HepG2 (cell line): ENCODE data around the gene AUH. TPM values are rescaled to one million over a fixed set of nuclear protein-coding genes. Genes with fewer than 3 reads are reported as not detected.

ENCODE experiments used
- ATAC-seq: fragments of 200-7000 bp; cut with Tn5 transposase; 3 replicates; pipeline ENCODE4 v1.9.1; 2020; ENCODE audit warnings: mild to moderate bottlenecking, moderate library complexity
- BruUV-seq: library from RNA; stranded (reverse); fragments of 400-500 nt; replicated peaks from 2 replicates; lab custom pipeline; 2021; lab: Mats Ljungman, UMichigan
- CTCF ChIA-PET: fragments of 300-600 bp; formaldehyde crosslinking; extraction: SDS; loops from one replicate; lab custom pipeline; 2021; ENCODE audit warnings: low total read pairs, inconsistent platforms, low intra/inter-chr PET ratio; lab: Yijun Ruan, JAX
- POLR2A ChIA-PET: fragments of 350-600 bp; sonication (Branson Sonifier 250); formaldehyde crosslinking; loops from one replicate; lab custom pipeline; 2020; ENCODE audit warnings: antibody characterized with exemption, inconsistent platforms; lab: Yijun Ruan, JAX
- DNase-seq: peaks from one replicate; pipeline ENCODE4 v3.0.0-alpha.2; 2015; ENCODE audit warnings: low spot score
- FAIRE-seq: peaks from 3 replicates; lab custom pipeline; 2011; peaks lifted over from hg19 to GRCh38; lab: Jason Lieb, UNC
- H2AFZ ChIP-seq: one replicate; pipeline ENCODE4 v1.6.1; 2011; ENCODE audit warnings: low read length, inconsistent platforms
- H3K27ac ChIP-seq: fragments of 300-600 bp; 3 replicates; pipeline ENCODE4 v1.8.0; 2011; ENCODE audit warnings: mixed run types, mild to moderate bottlenecking, mixed read lengths, low read length, inconsistent platforms; ENCODE audit not compliant: insufficient read depth; ENCODE audit errors: extremely low read length
- H3K27me3 ChIP-seq, 2 experiments: fragments of 200-600 bp in 1 of 2; 2 replicates in 1 of 2; 3 replicates in 1 of 2; pipeline versions ENCODE4 v1.6.0 to v1.8.0; 2011; ENCODE audit warnings: low read length in 2 of 2, mild to moderate bottlenecking in 2 of 2, moderate library complexity in 2 of 2, inconsistent platforms in 1 of 2; ENCODE audit not compliant: insufficient read depth in 2 of 2, control insufficient read depth in 1 of 2
- H3K36me3 ChIP-seq, 2 experiments: fragments of 200-600 bp in 1 of 2; replicated peaks in 1 of 2; 2 replicates in 1 of 2; 3 replicates in 1 of 2; pipeline versions ENCODE4 v1.5.1 to v1.8.0; 2011; ENCODE audit warnings: low read length in 2 of 2, inconsistent platforms in 1 of 2; ENCODE audit not compliant: insufficient read depth in 2 of 2, control insufficient read depth in 1 of 2
- H3K4me1 ChIP-seq: 2 replicates; pipeline ENCODE4 v1.5.1; 2012; ENCODE audit warnings: low read length, inconsistent platforms; ENCODE audit not compliant: insufficient read depth
- H3K4me2 ChIP-seq: 2 replicates; pipeline ENCODE4 v1.6.0; 2011; ENCODE audit warnings: low read depth, low read length, inconsistent platforms
- H3K4me3 ChIP-seq, 3 experiments: fragments of 200-600 bp in 1 of 3; sonication (generic), shearing (Covaris generic) in 1 of 3; replicated peaks in 1 of 3; 2 replicates each; pipeline ENCODE4 v1.5.1; 2011 to 2016; ENCODE audit warnings: low read length in 3 of 3, inconsistent platforms in 2 of 3, low read depth in 2 of 3, mild to moderate bottlenecking in 2 of 3, control low read depth in 1 of 3, mixed read lengths in 1 of 3; ENCODE audit not compliant: insufficient read depth in 1 of 3
- H3K79me2 ChIP-seq: one replicate; pipeline ENCODE4 v1.6.1; 2011; ENCODE audit warnings: low read length, inconsistent platforms; ENCODE audit not compliant: insufficient read depth
- H3K9ac ChIP-seq: 2 replicates; pipeline ENCODE4 v1.6.0; 2011; ENCODE audit warnings: mild to moderate bottlenecking, low read depth, low read length, inconsistent platforms; ENCODE audit not compliant: insufficient read depth
- H3K9me3 ChIP-seq: 2 replicates; pipeline ENCODE4 v1.5.1; 2012; ENCODE audit warnings: mild to moderate bottlenecking, low read length
- H4K20me1 ChIP-seq: 2 replicates; pipeline ENCODE4 v1.6.0; 2011; ENCODE audit warnings: inconsistent platforms, mild to moderate bottlenecking, low read length, moderate library complexity; ENCODE audit not compliant: insufficient read depth
- EED ChIP-seq: sonication (generic); formaldehyde crosslinking; IDR thresholded peaks from 2 replicates; pipeline ENCODE4 v1.5.0; 2020; ENCODE audit warnings: mild to moderate bottlenecking, missing genetic modification reagents
- HIVEP1 ChIP-seq: sonication (generic); formaldehyde crosslinking; IDR thresholded peaks from 2 replicates; pipeline ENCODE4 v1.4.0; 2020; ENCODE audit warnings: mild to moderate bottlenecking, missing genetic modification reagents
- NBN ChIP-seq: fragments of 450-650 bp; conservative IDR thresholded peaks from 2 replicates; pipeline ENCODE4 v1.6.1; 2017
- PHB2 ChIP-seq: fragments of 450-650 bp; IDR thresholded peaks from 2 replicates; pipeline ENCODE4 v1.6.1; 2018; ENCODE audit not compliant: partially characterized antibody
- SYNCRIP ChIP-seq: fragments of 200-400 bp; formaldehyde crosslinking; IDR thresholded peaks from 2 replicates; pipeline ENCODE4 v1.6.1; 2018; ENCODE audit warnings: mild to moderate bottlenecking, low read depth, low read length; ENCODE audit not compliant: insufficient read depth
- TBL1XR1 ChIP-seq: fragments of 150-350 bp; IDR thresholded peaks from 2 replicates; pipeline ENCODE4 v1.6.1; 2014; ENCODE audit warnings: borderline replicate concordance, low read length; ENCODE audit not compliant: partially characterized antibody
- TCF7L2 ChIP-seq: IDR thresholded peaks from 2 replicates; pipeline ENCODE4 v1.6.1; 2011; ENCODE audit warnings: mild to moderate bottlenecking, low read depth, low read length, moderate library complexity
- ZNF33A ChIP-seq: sonication (generic); formaldehyde crosslinking; IDR thresholded peaks from 2 replicates; pipeline ENCODE4 v1.5.1; 2020; ENCODE audit warnings: missing genetic modification reagents, mild to moderate bottlenecking, moderate library complexity, borderline replicate concordance
- ZNF382 ChIP-seq: sonication (generic); formaldehyde crosslinking; IDR thresholded peaks from 2 replicates; pipeline ENCODE4 v1.5.0; 2020; ENCODE audit warnings: missing genetic modification reagents, mild to moderate bottlenecking, borderline replicate concordance
- ZNF747 ChIP-seq: sonication (generic); formaldehyde crosslinking; IDR thresholded peaks from 2 replicates; pipeline ENCODE4 v1.8.1; 2023; ENCODE audit warnings: missing genetic modification reagents, mild to moderate bottlenecking, borderline replicate concordance
- WGBS: methylation state at CpG from one replicate; pipeline ENCODE4 v1.1.6; 2017; ENCODE audit warnings: low lambda C conversion rate; 5-methylcytosine and 5-hydroxymethylcytosine counted together
- in situ Hi-C: cut with HindIII; loops from 2 replicates; pipeline ENCODE4 v1.10.0; 2017; ENCODE audit warnings: low pct_unique_long_range_greater_than_20kb; ENCODE audit not compliant: extremely low pct_ligation_motif_present
- intact Hi-C: fragments of 100-400 bp; cut with micrococcal nuclease; formaldehyde crosslinking; loops from one replicate; pipeline ENCODE4 v1.10.0; 2022; ENCODE audit not compliant: unreplicated experiment
- polyA plus RNA-seq, 8 experiments: library from polyadenylated mRNA; depleted of rRNA in 3 of 8; stranded (reverse) in 7 of 8; unstranded in 1 of 8; fragments of >200 nt; fragmentation: Illumina TruSeq in 4 of 8; extraction: Trizol in 4 of 8; gene quantifications; 2 replicates each; pipeline versions ENCODE4 v1.2.1 to v1.2.3, GENCODE V29; 2011 to 2016; ENCODE audit warnings: low read depth in 4 of 8, missing spikeins in 1 of 8, mixed read lengths in 1 of 8; ENCODE audit not compliant: insufficient read depth in 1 of 8
- total RNA-seq, 5 experiments: library from RNA; depleted of rRNA; stranded (reverse); fragments of >200 nt; fragmentation: Illumina TruSeq; extraction: Trizol; gene quantifications; 2 replicates each; pipeline ENCODE4 v1.2.3, GENCODE V29; 2016; ENCODE audit warnings: low read depth in 1 of 5
- TF ChIP-seq, protein P1 (sequence below): sonication (generic); formaldehyde crosslinking; IDR thresholded peaks from 2 replicates; pipeline ENCODE4 v1.4.0; 2020; ENCODE audit warnings: mild to moderate bottlenecking, missing genetic modification reagents
- TF ChIP-seq, protein P2 (sequence below): sonication (generic); formaldehyde crosslinking; IDR thresholded peaks from 2 replicates; pipeline ENCODE4 v1.4.0; 2020; ENCODE audit warnings: missing genetic modification reagents, mild to moderate bottlenecking, borderline replicate concordance
- TF ChIP-seq, protein P3 (sequence below): sonication (generic); formaldehyde crosslinking; IDR thresholded peaks from 2 replicates; pipeline ENCODE4 v1.5.0; 2020; ENCODE audit warnings: mild to moderate bottlenecking, low read depth, missing genetic modification reagents, borderline replicate concordance
- TF ChIP-seq, protein P4 (sequence below): sonication (generic); formaldehyde crosslinking; IDR thresholded peaks from 2 replicates; pipeline ENCODE4 v1.5.0; 2020; ENCODE audit warnings: mild to moderate bottlenecking, missing genetic modification reagents
- TF ChIP-seq, protein P5 (sequence below): sonication (generic); formaldehyde crosslinking; IDR thresholded peaks from 2 replicates; pipeline ENCODE4 v1.4.0; 2020; ENCODE audit warnings: missing genetic modification reagents

AUH gene
- total and polyA plus RNA-seq, 2 of the 13 experiments (the other 11 are each of a cell fraction or from before 2014, with no cell fraction given), result 25.8 to 31.9 TPM

DNA sequence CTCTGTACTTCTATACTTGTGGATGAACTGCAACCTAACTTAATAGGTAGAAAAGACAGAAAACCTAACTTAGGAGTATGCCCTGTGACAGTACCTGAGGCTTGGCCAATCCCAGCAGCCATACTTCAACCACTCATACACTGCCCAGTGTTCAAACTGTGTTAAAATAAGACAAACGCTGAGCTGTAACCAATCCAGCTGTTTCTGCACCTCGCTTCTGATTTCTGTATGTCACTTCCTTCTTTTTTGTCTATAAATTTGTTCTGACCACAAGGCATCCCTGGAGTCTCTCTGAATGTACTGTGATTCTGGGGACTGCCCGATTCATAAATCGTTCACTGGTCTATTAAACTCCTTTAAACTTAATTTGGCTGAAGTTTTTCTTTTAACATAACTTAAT, 41.4 kb downstream of the AUH start (continued):
- TF ChIP-seq, protein P1, sequence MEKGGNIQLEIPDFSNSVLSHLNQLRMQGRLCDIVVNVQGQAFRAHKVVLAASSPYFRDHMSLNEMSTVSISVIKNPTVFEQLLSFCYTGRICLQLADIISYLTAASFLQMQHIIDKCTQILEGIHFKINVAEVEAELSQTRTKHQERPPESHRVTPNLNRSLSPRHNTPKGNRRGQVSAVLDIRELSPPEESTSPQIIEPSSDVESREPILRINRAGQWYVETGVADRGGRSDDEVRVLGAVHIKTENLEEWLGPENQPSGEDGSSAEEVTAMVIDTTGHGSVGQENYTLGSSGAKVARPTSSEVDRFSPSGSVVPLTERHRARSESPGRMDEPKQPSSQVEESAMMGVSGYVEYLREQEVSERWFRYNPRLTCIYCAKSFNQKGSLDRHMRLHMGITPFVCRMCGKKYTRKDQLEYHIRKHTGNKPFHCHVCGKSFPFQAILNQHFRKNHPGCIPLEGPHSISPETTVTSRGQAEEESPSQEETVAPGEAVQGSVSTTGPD (CRISPR knock-in tag), result no peak
- TF ChIP-seq, protein P2, sequence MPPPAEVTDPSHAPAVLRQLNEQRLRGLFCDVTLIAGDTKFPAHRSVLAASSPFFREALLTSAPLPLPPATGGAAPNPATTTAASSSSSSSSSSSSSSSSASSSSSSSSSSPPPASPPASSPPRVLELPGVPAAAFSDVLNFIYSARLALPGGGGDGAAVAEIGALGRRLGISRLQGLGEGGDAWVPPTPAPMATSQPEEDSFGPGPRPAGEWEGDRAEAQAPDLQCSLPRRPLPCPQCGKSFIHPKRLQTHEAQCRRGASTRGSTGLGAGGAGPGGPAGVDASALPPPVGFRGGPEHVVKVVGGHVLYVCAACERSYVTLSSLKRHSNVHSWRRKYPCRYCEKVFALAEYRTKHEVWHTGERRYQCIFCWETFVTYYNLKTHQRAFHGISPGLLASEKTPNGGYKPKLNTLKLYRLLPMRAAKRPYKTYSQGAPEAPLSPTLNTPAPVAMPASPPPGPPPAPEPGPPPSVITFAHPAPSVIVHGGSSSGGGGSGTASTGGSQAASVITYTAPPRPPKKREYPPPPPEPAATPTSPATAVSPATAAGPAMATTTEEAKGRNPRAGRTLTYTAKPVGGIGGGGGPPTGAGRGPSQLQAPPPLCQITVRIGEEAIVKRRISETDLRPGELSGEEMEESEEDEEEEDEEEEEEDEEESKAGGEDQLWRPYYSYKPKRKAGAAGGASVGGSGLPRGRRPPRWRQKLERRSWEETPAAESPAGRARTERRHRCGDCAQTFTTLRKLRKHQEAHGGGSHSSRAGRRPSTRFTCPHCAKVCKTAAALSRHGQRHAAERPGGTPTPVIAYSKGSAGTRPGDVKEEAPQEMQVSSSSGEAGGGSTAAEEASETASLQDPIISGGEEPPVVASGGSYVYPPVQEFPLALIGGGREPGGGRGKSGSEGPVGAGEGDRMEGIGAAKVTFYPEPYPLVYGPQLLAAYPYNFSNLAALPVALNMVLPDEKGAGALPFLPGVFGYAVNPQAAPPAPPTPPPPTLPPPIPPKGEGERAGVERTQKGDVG, result no peak
- no peak for TF ChIP-seq TCF7L2
- no peak for TF ChIP-seq SYNCRIP
- no peak for TF ChIP-seq EED (CRISPR knock-in tag)

DNA sequence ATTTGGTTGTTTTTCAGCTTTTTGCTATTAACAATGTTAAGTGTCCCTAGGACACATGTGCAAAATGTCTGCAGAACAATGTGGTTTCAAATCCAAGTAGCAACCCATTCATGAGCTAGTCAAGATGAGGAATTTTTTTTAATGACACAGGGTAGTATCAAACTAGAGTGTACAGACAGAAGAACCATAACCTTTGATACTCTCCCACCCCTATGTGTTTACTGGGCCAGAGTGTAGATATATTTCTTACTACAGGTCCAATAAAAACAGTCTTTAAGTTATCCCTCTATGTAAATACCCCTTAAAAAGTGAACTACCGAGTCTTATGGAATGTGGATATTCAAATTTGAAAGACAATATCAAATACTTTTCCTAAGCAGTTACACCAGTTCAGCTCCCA, 45.6 kb downstream of the AUH start:
- no peaks in the 10 kb centered on the region for H3K4me1 ChIP-seq
- 96% methylated on average over 1 of the region's 1 CpG for WGBS
- CTCF ChIA-PET, result no interaction called here
- no peak for DNase-seq
- H3K36me3 ChIP-seq, result peaks cover 4 to 21% of the 10 kb centered on the region in 2 experiments
- POLR2A ChIA-PET, result no interaction called here
- H3K79me2 ChIP-seq, result no peaks in the 10 kb centered on the region
- H3K27me3 ChIP-seq, result no peaks in the 10 kb centered on the region
- no TSS peak for BruUV-seq
- no peak overlapping the region for H3K4me3 ChIP-seq
- ATAC-seq, result no peak
- intact Hi-C loops, result no loop called here
- no peak for FAIRE-seq
- H3K4me2 ChIP-seq, result no peak overlapping the region
- H3K27ac ChIP-seq, result no peak overlapping the region
- in situ Hi-C loops, result no loop called here
- no peaks in the 10 kb centered on the region for H4K20me1 ChIP-seq
- no peak overlapping the region for H3K9ac ChIP-seq
- no peaks in the 10 kb centered on the region for H3K9me3 ChIP-seq
- H2AFZ ChIP-seq, result no peak overlapping the region
- TF ChIP-seq NBN, result no peak
- TF ChIP-seq ZNF747 (CRISPR knock-in tag), result no peak
- TF ChIP-seq ZNF33A (CRISPR knock-in tag), result no peak
- TF ChIP-seq, protein P3, sequence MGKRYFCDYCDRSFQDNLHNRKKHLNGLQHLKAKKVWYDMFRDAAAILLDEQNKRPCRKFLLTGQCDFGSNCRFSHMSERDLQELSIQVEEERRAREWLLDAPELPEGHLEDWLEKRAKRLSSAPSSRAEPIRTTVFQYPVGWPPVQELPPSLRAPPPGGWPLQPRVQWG (CRISPR knock-in tag), result no peak
- no peak for TF ChIP-seq HIVEP1
- TF ChIP-seq, protein P4, sequence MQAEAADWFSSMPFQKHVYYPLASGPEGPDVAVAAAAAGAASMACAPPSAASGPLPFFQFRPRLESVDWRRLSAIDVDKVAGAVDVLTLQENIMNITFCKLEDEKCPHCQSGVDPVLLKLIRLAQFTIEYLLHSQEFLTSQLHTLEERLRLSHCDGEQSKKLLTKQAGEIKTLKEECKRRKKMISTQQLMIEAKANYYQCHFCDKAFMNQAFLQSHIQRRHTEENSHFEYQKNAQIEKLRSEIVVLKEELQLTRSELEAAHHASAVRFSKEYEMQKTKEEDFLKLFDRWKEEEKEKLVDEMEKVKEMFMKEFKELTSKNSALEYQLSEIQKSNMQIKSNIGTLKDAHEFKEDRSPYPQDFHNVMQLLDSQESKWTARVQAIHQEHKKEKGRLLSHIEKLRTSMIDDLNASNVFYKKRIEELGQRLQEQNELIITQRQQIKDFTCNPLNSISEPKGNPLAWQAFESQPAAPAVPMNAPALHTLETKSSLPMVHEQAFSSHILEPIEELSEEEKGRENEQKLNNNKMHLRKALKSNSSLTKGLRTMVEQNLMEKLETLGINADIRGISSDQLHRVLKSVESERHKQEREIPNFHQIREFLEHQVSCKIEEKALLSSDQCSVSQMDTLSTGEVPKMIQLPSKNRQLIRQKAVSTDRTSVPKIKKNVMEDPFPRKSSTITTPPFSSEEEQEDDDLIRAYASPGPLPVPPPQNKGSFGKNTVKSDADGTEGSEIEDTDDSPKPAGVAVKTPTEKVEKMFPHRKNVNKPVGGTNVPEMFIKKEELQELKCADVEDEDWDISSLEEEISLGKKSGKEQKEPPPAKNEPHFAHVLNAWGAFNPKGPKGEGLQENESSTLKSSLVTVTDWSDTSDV (CRISPR knock-in tag), result no peak
- no peak for TF ChIP-seq ZNF382 (CRISPR knock-in tag)
- no peak for TF ChIP-seq TBL1XR1
- TF ChIP-seq PHB2, result no peak
- TF ChIP-seq, protein P5, sequence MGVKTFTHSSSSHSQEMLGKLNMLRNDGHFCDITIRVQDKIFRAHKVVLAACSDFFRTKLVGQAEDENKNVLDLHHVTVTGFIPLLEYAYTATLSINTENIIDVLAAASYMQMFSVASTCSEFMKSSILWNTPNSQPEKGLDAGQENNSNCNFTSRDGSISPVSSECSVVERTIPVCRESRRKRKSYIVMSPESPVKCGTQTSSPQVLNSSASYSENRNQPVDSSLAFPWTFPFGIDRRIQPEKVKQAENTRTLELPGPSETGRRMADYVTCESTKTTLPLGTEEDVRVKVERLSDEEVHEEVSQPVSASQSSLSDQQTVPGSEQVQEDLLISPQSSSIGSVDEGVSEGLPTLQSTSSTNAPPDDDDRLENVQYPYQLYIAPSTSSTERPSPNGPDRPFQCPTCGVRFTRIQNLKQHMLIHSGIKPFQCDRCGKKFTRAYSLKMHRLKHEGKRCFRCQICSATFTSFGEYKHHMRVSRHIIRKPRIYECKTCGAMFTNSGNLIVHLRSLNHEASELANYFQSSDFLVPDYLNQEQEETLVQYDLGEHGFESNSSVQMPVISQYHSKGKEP (CRISPR knock-in tag), result no peak
